Spleen (tissue), 7 donors: Measurements from ENCODE around the gene RCSD1.

Experiments used
- CTCF ChIP-seq, 11 experiments: fragments of 200-600 bp in 7 of 11; fragments of 450-650 bp in 4 of 11; sonication (generic) in 4 of 11; IDR thresholded peaks in 8 of 11; conservative IDR thresholded peaks in 3 of 11; 1 replicate in 7 of 11; 2 replicates in 4 of 11; pipeline versions ENCODE4 v1.4.0 to v1.8.0; 2016 to 2021; ENCODE audit warnings: antibody characterized with exemption in 11 of 11, inconsistent platforms in 4 of 11, mild to moderate bottlenecking in 1 of 11
- POLR2A ChIP-seq, 3 donors: fragments of 450-650 bp; IDR thresholded peaks; one replicate each; pipeline ENCODE4 v1.5.1; 2017; ENCODE audit warnings: antibody characterized with exemption in 3 of 3, mild to moderate bottlenecking in 1 of 3
- POLR2AphosphoS5 ChIP-seq, 3 donors: sonication (generic); formaldehyde crosslinking; IDR thresholded peaks; one replicate each; pipeline ENCODE4 v1.5.1; 2017; ENCODE audit warnings: antibody characterized with exemption in 3 of 3
- donor health status: DM: no; HTN: no; CAD: no; lungs with moderate emphysema.
- donor health status: DM: no; HTN: no; CAD: no.
- donor health status: DM: no; HTN: no; CAD: no.

GRCh38 chr1:167651161-167651693, 21.2 kb downstream of the RCSD1 start:
- TF ChIP-seq POLR2A (IDR thresholded peaks at IDR 0.05) (no peak), CTCF (IDR thresholded peaks at IDR 0.05 in 8 of 11, conservative IDR thresholded peaks at IDR 0.05 in 3 of 11) (no peak), POLR2AphosphoS5 (IDR thresholded peaks at IDR 0.05) (peak; percentile 26 to 65 (median 58))
